Measurements from ENCODE around the gene COL18A1. TPM values are rescaled to one million over a fixed set of nuclear protein-coding genes. Genes with fewer than 3 reads are reported as not detected.

Gene COL18A1
- total and polyA plus RNA-seq, 2 of the 8 experiments (the other 6 are each of a cell fraction or from before 2014, with no cell fraction given) = 145 to 201 TPM

DNA sequence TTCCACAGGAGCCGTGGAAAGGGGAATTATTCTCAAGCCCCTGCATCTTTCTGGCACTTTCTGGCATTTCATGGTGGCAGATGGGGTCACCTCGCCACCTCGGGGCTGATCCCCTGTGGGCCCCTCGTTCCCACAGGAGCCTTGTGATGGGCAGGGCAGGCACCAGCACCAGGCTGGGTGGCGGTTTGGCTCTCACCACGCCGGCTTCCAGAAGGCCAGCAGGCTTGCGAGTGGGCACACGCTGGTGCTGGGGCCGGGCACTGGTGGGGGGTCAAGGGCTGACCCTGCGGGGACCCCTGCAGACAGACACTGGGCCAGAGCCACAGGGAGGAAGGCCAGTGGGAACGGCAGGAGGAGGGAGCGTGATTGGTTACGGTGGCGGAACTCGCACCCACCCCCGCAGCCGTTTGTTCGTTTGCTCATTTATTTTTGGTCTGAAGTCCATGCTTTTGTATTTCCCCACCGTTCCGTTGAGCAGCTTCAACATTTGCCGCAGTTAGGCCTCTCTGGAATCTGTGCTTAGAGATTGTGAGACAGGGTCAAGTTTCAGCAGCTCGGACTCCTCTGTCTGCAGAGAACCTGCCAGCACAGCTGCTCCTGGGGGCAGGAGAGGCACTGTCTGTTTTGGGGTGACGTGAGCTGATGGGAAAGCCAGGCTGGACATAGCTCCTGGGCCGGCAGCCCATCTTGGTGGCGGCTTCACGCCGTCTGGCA is 5.3 kb downstream of the COL18A1 start:
- POLR2A ChIA-PET (ENCODE audit: partially characterized antibody) = interaction anchor here (0.7 to 1.8 kb wide), 10 partner anchors 10 to 122 kb away, joined by 3 to 13 read pairs (median 3); partner anchors contain the start of gene POFUT2
- H2BK20ac ChIP-seq (ENCODE audit: low read length) = no peak overlapping the region
- H4K5ac ChIP-seq (ENCODE audit: insufficient read length, low read depth, low read length) = no peak overlapping the region
- peaks cover 47 to 61% of the 10 kb centered on the region in 2 experiments for H4K20me1 ChIP-seq (replicated peaks in 1 of 2; ENCODE audit: control insufficient read depth in 1 of 2, insufficient read depth in 2 of 2, low read length in 2 of 2)
- H3K79me2 ChIP-seq (ENCODE audit: control insufficient read depth in 1 of 2, insufficient read depth in 2 of 2, low read length in 2 of 2) = peaks cover 45 to 93% of the 10 kb centered on the region in 2 experiments
- peaks cover 13 to 54% (median 44%) of the 10 kb centered on the region in 4 experiments for H3K4me1 ChIP-seq (replicated peaks in 1 of 4; ENCODE audit: control insufficient read depth in 3 of 4, insufficient read depth in 4 of 4, low read length in 3 of 4)
- no peak overlapping the region for H2BK12ac ChIP-seq (ENCODE audit: low read depth, low read length)
- no peak overlapping the region for H3K56ac ChIP-seq (replicated peaks; ENCODE audit: insufficient read length, low read depth, low read length)
- WGBS, 2 experiments (ENCODE audit: extremely low coverage in 1 of 2, insufficient coverage in 1 of 2, insufficient read length in 1 of 2, insufficient replicate concordance in 2 of 2, low coverage in 1 of 2, low lambda C conversion rate in 2 of 2, missing lambda C conversion rate in 1 of 2) = 88% methylated on average over 28 of the region's 28 CpGs; no CpG with 5 or more reads in 1 of the 2 experiments
- no peak overlapping the region; a peak in 1 of 4 replicates for H3K4me2 ChIP-seq (ENCODE audit: insufficient read depth in 1 of 2, low read depth in 2 of 2, low read length in 2 of 2)
- H3K18ac ChIP-seq (ENCODE audit: extremely low read depth, low read length) = no peak overlapping the region
- H2AK5ac ChIP-seq (ENCODE audit: low read depth, low read length) = no peak overlapping the region
- H3K27me3 ChIP-seq (replicated peaks in 1 of 4; ENCODE audit: control insufficient read depth in 3 of 4, extremely low read depth in 1 of 4, insufficient read depth in 3 of 4, low read length in 3 of 4) = no peaks in the 10 kb centered on the region
- no peak overlapping the region for H4K91ac ChIP-seq (replicated peaks; ENCODE audit: insufficient read length, low read length)
- H2BK120ac ChIP-seq (replicated peaks; ENCODE audit: low read depth, low read length) = no peak overlapping the region
- peaks cover 23% of the 10 kb centered on the region for H3K79me1 ChIP-seq (ENCODE audit: low read depth, low read length)
- peak overlapping the region; percentile 71 for H2BK5ac ChIP-seq (ENCODE audit: low read depth, low read length)
- H3K27ac ChIP-seq (ENCODE audit: low read depth, low read length) = no peak overlapping the region
- peak overlapping the region; percentile 27 for H3K4ac ChIP-seq (replicated peaks; ENCODE audit: insufficient read length, low read depth, low read length)
- H3K14ac ChIP-seq (ENCODE audit: insufficient read length) = no peak overlapping the region
- CTCF ChIA-PET (ENCODE audit: partially characterized antibody) = interaction anchor here (0.7 to 4.5 kb wide), 10 partner anchors 8 to 120 kb away, joined by 3 to 32 read pairs (median 4); no protein-coding TSS in a partner anchor
- no peak for DNase-seq (ENCODE audit: low read depth in 1 of 2, low spot score in 2 of 2)
- no peak overlapping the region for H3K23ac ChIP-seq (ENCODE audit: insufficient read length)
- H3K23me2 ChIP-seq (ENCODE audit: low read depth, low read length) = peaks cover 4% of the 10 kb centered on the region; the same call in 1 of the 2 replicates
- no peak overlapping the region for H3K9ac ChIP-seq (replicated peaks in 1 of 4; ENCODE audit: extremely low read depth in 1 of 4, low read depth in 3 of 4, low read length in 3 of 4)
- no peak overlapping the region for H2AFZ ChIP-seq (ENCODE audit: low read length)
- H4K8ac ChIP-seq (ENCODE audit: extremely low read depth, insufficient read depth, low read length) = peak overlapping the region; percentile 42
- H3K9me3 ChIP-seq (ENCODE audit: insufficient read depth in 2 of 2, low read depth in 1 of 2, low read length in 1 of 2) = no peaks in the 10 kb centered on the region
- no peak overlapping the region; a peak in 1 of 8 replicates for H3K4me3 ChIP-seq (ENCODE audit: extremely low read depth in 1 of 4, insufficient read depth in 2 of 4, low read depth in 3 of 4, low read length in 4 of 4)
- H3K36me3 ChIP-seq (ENCODE audit: control insufficient read depth in 2 of 4, insufficient read depth in 4 of 4, low read length in 3 of 4) = no peaks in the 10 kb centered on the region; a peak in 1 of 8 replicates
- FAIRE-seq = no peak
- no peak overlapping the region for H2BK15ac ChIP-seq (ENCODE audit: low read length)
- TF ChIP-seq CTBP2 (IDR thresholded peaks at IDR 0.05; ENCODE audit: borderline replicate concordance, insufficient read depth, insufficient read length, low read length) (no peak), SP4 (IDR thresholded peaks at IDR 0.05; ENCODE audit: low read length) (no peak), CREB1 (IDR thresholded peaks at IDR 0.05) (no peak), GTF2F1 (IDR thresholded peaks at IDR 0.05; ENCODE audit: borderline replicate concordance, low read depth, low read length) (no peak), CHD2 (IDR thresholded peaks at IDR 0.05; ENCODE audit: low read length) (no peak), KDM5A (IDR thresholded peaks at IDR 0.05; ENCODE audit: low read length) (no peak), GABPA (IDR thresholded peaks at IDR 0.05; ENCODE audit: borderline replicate concordance, insufficient read depth, low read length) (no peak), HDAC6 (IDR thresholded peaks at IDR 0.05; ENCODE audit: low read depth, low read length) (no peak), SUZ12 (IDR thresholded peaks at IDR 0.05; ENCODE audit: low read length) (no peak), HDAC2 (IDR thresholded peaks at IDR 0.05; ENCODE audit: borderline replicate concordance in 1 of 2, low read depth in 2 of 2, low read length in 2 of 2) (no peak), CHD1 (IDR thresholded peaks at IDR 0.05; ENCODE audit: low read depth, low read length) (no peak)
- TF ChIP-seq, protein P1, sequence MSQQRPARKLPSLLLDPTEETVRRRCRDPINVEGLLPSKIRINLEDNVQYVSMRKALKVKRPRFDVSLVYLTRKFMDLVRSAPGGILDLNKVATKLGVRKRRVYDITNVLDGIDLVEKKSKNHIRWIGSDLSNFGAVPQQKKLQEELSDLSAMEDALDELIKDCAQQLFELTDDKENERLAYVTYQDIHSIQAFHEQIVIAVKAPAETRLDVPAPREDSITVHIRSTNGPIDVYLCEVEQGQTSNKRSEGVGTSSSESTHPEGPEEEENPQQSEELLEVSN (IDR thresholded peaks at IDR 0.05) = no peak

All from H1 (cell line).